GM12878 (cell line): Measurements from ENCODE around the gene PALLD. TPM values are rescaled to one million over a fixed set of nuclear protein-coding genes. Genes with fewer than 3 reads are reported as not detected.

Source experiments
- ATAC-seq: fragments of 200-7000 bp; cut with Tn5 transposase; 3 replicates; pipeline ENCODE4 v1.9.1; 2020; ENCODE audit warnings: mild to moderate bottlenecking, moderate library complexity
- BruUV-seq: library from RNA; stranded (reverse); fragments of 400-500 nt; replicated peaks from 2 replicates; lab custom pipeline; 2021; lab: Mats Ljungman, UMichigan
- CTCF ChIA-PET: fragments of 300-600 bp; sonication (Branson Sonifier 250); formaldehyde crosslinking; extraction: SDS; loops from one replicate; lab custom pipeline; 2021; ENCODE audit warnings: inconsistent platforms; lab: Yijun Ruan, JAX
- POLR2A ChIA-PET: fragments of 350-600 bp; formaldehyde crosslinking; extraction: SDS; loops from one replicate; lab custom pipeline; 2021; ENCODE audit warnings: inconsistent platforms; lab: Charles Lee
- RAD21 ChIA-PET: fragments of 300-600 bp; sonication (Branson Sonifier 250); formaldehyde crosslinking; loops from one replicate; lab custom pipeline; 2023; ENCODE audit warnings: antibody characterized with exemption; ENCODE audit not compliant: unreplicated experiment; lab: Charles Lee
- SMC1A ChIA-PET: fragments of 300-600 bp; sonication (Branson Sonifier 250); formaldehyde crosslinking; loops from one replicate; lab custom pipeline; 2023; ENCODE audit not compliant: unreplicated experiment, uncharacterized antibody; lab: Charles Lee
- DNase-seq: peaks from one replicate; pipeline ENCODE4 v3.0.0-alpha.2; 2011; ENCODE audit warnings: low read depth, low spot score
- FAIRE-seq: peaks from 3 replicates; lab custom pipeline; 2011; peaks lifted over from hg19 to GRCh38; lab: Jason Lieb, UNC
- H2AFZ ChIP-seq: 2 replicates; pipeline ENCODE4 v1.6.0; 2011; ENCODE audit warnings: low read depth, low read length, control low read depth; ENCODE audit not compliant: control insufficient read depth
- H3K27ac ChIP-seq: 2 replicates; pipeline ENCODE4 v1.5.1; 2011; ENCODE audit warnings: control low read depth; ENCODE audit not compliant: control insufficient read depth, insufficient read depth
- H3K27me3 ChIP-seq, 2 experiments: replicated peaks in 1 of 2; 2 replicates each; pipeline versions ENCODE4 v1.6.0 to v1.6.1; 2011; ENCODE audit warnings: low read length in 1 of 2; ENCODE audit not compliant: control insufficient read depth in 2 of 2, insufficient read depth in 2 of 2
- H3K36me3 ChIP-seq, 2 experiments: 2 replicates each; pipeline ENCODE4 v1.5.1; 2011; ENCODE audit warnings: low read length in 1 of 2; ENCODE audit not compliant: control insufficient read depth in 2 of 2, insufficient read depth in 2 of 2
- H3K4me1 ChIP-seq: 2 replicates; pipeline ENCODE4 v1.6.1; 2011; ENCODE audit warnings: mild to moderate bottlenecking, low read length, moderate library complexity, mixed read lengths; ENCODE audit not compliant: control insufficient read depth, insufficient read depth
- H3K4me2 ChIP-seq: 2 replicates; pipeline ENCODE4 v1.6.0; 2011; ENCODE audit warnings: control low read depth; ENCODE audit not compliant: control insufficient read depth, insufficient read depth
- H3K4me3 ChIP-seq: fragments of 200-600 bp; sonication (generic); 2 replicates; pipeline ENCODE4 v1.5.1; 2016
- H3K79me2 ChIP-seq: 2 replicates; pipeline ENCODE4 v1.6.0; 2011; ENCODE audit warnings: low read length; ENCODE audit not compliant: control insufficient read depth, insufficient read depth
- H3K9ac ChIP-seq: 2 replicates; pipeline ENCODE4 v1.8.0; 2011; ENCODE audit warnings: low read length, control low read depth, mixed read lengths; ENCODE audit not compliant: control insufficient read depth, insufficient read depth
- H3K9me3 ChIP-seq: replicated peaks from 3 replicates; pipeline ENCODE4 v1.5.1; 2011; ENCODE audit warnings: mild to moderate bottlenecking, low read length; ENCODE audit not compliant: control insufficient read depth, insufficient read depth
- H4K20me1 ChIP-seq: 2 replicates; pipeline ENCODE4 v1.6.0; 2011; ENCODE audit not compliant: control insufficient read depth, insufficient read depth
- CHD4 ChIP-seq: fragments of 200-600 bp; sonication (generic); IDR thresholded peaks from 2 replicates; pipeline ENCODE4 v1.6.1; 2016; ENCODE audit warnings: mild to moderate bottlenecking
- JUND ChIP-seq: IDR thresholded peaks from 2 replicates; pipeline ENCODE4 v1.6.1; 2012; ENCODE audit warnings: low read depth, mild to moderate bottlenecking, low read length, improper control_type of control experiment, moderate library complexity
- POLR2AphosphoS2 ChIP-seq: IDR thresholded peaks from 2 replicates; pipeline ENCODE4 v1.6.1; 2011; ENCODE audit warnings: low read depth, mild to moderate bottlenecking, low read length, improper control_type of control experiment, moderate library complexity
- RUNX3 ChIP-seq: IDR thresholded peaks from 2 replicates; pipeline ENCODE4 v1.6.1; 2012; ENCODE audit warnings: low read length, inconsistent platforms
- SRF ChIP-seq, 2 experiments: IDR thresholded peaks; 2 replicates each; pipeline ENCODE4 v1.6.1; 2011; ENCODE audit warnings: low read depth in 2 of 2, low read length in 2 of 2, mild to moderate bottlenecking in 1 of 2, moderate library complexity in 1 of 2
- STAT3 ChIP-seq: IDR thresholded peaks from 2 replicates; pipeline ENCODE4 v1.6.1; 2011; ENCODE audit warnings: low read depth, low read length, improper control_type of control experiment
- USF1 ChIP-seq: IDR thresholded peaks from 2 replicates; pipeline ENCODE4 v1.6.1; 2011; ENCODE audit warnings: borderline replicate concordance, low read depth, mild to moderate bottlenecking, moderate library complexity, mixed read lengths, low read length; ENCODE audit not compliant: insufficient read depth; ENCODE audit errors: extremely low read length
- ZNF622 ChIP-seq: fragments of 450-650 bp; IDR thresholded peaks from 2 replicates; pipeline ENCODE4 v1.6.1; 2017; ENCODE audit warnings: mild to moderate bottlenecking, inconsistent platforms
- WGBS: methylation state at CpG from one replicate; pipeline ENCODE4 v1.1.6; 2016; ENCODE audit warnings: low lambda C conversion rate; ENCODE audit not compliant: insufficient replicate concordance, insufficient coverage; ENCODE audit errors: missing lambda C conversion rate; 5-methylcytosine and 5-hydroxymethylcytosine counted together
- in situ Hi-C: fragments of 300-500 bp; cut with MboI; formaldehyde crosslinking; loops from 9 replicates; pipeline ENCODE4 v1.14.3; 2018; ENCODE audit warnings: mixed read lengths
- intact Hi-C: fragments of 100-400 bp; cut with micrococcal nuclease; formaldehyde crosslinking; loops from one replicate; pipeline ENCODE4 v1.14.2; 2022; ENCODE audit not compliant: unreplicated experiment
- polyA plus RNA-seq, 11 experiments: library from polyadenylated mRNA; depleted of rRNA in 4 of 11; unstranded in 6 of 11; stranded (reverse) in 5 of 11; fragments of >200 nt; fragmentation: Nextera tagmentation in 4 of 11; fragmentation: Illumina TruSeq in 1 of 11; extraction: Ambion mirVana in 4 of 11; extraction: Trizol in 1 of 11; gene quantifications; 1 replicate in 1 of 11; 2 replicates in 10 of 11; pipeline versions ENCODE4 v1.2.1 to v1.2.3, GENCODE V29; 2011 to 2016; ENCODE audit warnings: inconsistent platforms in 2 of 11, missing spikeins in 2 of 11, low read depth in 1 of 11
- total RNA-seq, 4 experiments: library from RNA; depleted of rRNA in 3 of 4; stranded (reverse); fragments of >200 nt in 3 of 4; fragmentation: Illumina TruSeq in 1 of 4; extraction: Trizol in 1 of 4; gene quantifications; 2 replicates each; pipeline versions ENCODE4 v1.2.1 to v1.2.3, GENCODE V29; 2013 to 2021

PALLD gene
- total and polyA plus RNA-seq, 10 of the 15 experiments (the other 5 are each of a cell fraction or from before 2014, with no cell fraction given): 1.0 to 7.7 (median 1.7) TPM

GRCh38 chr4:168860827-168861226 is 364.0 kb downstream of the PALLD start:
- ChIA-PET SMC1A (interaction anchor here (0.7 to 1.8 kb wide), 6 partner anchors 12 to 150 kb away, joined by 3 to 10 read pairs (median 3); no protein-coding TSS in a partner anchor), POLR2A (no interaction called here), RAD21 (interaction anchor here (0.8 kb wide), 1 partner anchor 140 kb away, joined by 4 read pairs; no protein-coding TSS in a partner anchor), CTCF (interaction anchor here (0.7 to 1.3 kb wide), 2 partner anchors 16 to 150 kb away, joined by 3 read pairs; no protein-coding TSS in a partner anchor)
- BruUV-seq: no TSS peak
- no peak for ATAC-seq
- Histone ChIP-seq H3K79me2 (no peaks in the 10 kb centered on the region), H3K9me3 (no peaks in the 10 kb centered on the region), H3K27me3 (no peaks in the 10 kb centered on the region), H3K4me2 (no peak overlapping the region), H2AFZ (no peak overlapping the region), H4K20me1 (no peaks in the 10 kb centered on the region), H3K36me3 (no peaks in the 10 kb centered on the region), H3K4me1 (peaks cover 3% of the 10 kb centered on the region), H3K4me3 (no peak overlapping the region), H3K27ac (no peak overlapping the region), H3K9ac (no peak overlapping the region)
- no peak for DNase-seq
- TF ChIP-seq STAT3 (no peak), ZNF622 (no peak), SRF (IDR thresholded peaks at IDR 0.05; ENCODE audit: low read depth in 2 of 2, low read length in 2 of 2) (no peak), USF1 (no peak), JUND (no peak), CHD4 (no peak), RUNX3 (no peak), POLR2AphosphoS2 (no peak)
- no peak for FAIRE-seq
- in situ Hi-C loops (no loop called here), intact Hi-C loops (no loop called here)
- WGBS: 33% methylated on average over 3 of the region's 3 CpGs
